ENCODE results near the gene ADORA1.

DNA sequence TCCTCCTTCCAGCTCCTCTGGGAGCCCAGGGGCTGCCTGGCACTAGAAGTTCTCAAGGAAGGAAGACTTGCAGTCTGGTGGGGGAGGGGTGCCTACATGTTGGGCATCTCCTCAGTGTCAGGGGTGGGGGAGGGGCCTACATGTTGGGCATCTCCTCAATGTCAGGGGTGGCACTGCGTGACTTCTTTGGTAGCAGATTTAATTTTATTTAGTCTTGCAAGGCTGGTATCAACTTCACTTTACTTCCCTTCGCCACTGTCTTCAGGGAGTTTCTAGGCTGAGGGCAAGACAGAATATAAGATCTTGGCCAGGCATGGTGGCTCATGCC lies 18.5 kb downstream of the ADORA1 start:
- TF ChIP-seq EP300 (IDR thresholded peaks at IDR 0.05; ENCODE audit: borderline replicate concordance), result no peak
- TF ChIP-seq RAD21 (IDR thresholded peaks at IDR 0.05; ENCODE audit: low read depth), result no peak

Measured in Ishikawa (cell line).